Measurements from ENCODE around the gene AWAT1.
"Not testable (repeated sequence)": the region's sequence is repeated elsewhere in the genome, so short reads cannot be mapped to it uniquely, and the experiment has no call there.

AWAT1 gene

DNA sequence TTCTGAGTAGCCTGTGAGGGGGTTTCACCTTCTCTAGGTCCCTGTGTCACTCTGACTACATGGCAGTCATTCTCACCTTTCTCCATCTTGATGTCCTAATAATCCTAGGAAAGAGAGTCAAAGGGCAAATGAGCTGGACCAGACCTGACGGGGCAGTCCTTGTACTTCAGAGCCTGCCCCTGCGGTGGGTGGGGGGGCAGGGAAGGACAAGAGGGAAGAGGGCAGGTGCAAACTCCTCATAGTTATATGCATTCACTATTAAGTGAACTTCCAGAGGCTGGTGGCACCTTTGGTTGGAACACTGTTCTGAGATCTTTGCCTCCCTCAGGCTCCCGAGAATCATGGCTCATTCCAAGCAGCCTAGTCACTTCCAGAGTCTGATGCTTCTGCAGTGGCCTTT is at the start of gene AWAT1:
AWAT1 (plus strand) TSS at position 301 of the 400 bp plus-strand sequence; CDS start at position 342, 41 bp downstream.
- no peak for DNase-seq

DNA sequence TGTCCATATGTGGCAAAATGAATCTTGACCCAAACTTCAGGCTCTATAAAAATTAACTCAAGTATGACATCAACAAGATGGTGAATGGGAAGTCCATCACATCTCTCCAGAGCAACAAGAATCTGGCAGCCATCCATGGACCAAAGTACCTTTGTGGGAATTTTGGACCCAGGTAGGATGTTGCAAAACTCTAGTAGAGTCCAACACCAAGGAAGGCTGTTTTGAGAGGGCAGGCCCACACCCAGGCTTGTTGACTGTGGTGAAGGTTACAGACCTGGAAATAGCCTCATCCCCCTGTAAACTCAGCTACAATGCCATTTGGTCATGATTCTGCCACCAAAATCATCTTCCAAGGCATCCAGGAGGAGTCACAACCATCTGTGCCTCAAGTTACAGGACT is 44.2 kb upstream of the AWAT1 start:
- no peak for DNase-seq

DNA sequence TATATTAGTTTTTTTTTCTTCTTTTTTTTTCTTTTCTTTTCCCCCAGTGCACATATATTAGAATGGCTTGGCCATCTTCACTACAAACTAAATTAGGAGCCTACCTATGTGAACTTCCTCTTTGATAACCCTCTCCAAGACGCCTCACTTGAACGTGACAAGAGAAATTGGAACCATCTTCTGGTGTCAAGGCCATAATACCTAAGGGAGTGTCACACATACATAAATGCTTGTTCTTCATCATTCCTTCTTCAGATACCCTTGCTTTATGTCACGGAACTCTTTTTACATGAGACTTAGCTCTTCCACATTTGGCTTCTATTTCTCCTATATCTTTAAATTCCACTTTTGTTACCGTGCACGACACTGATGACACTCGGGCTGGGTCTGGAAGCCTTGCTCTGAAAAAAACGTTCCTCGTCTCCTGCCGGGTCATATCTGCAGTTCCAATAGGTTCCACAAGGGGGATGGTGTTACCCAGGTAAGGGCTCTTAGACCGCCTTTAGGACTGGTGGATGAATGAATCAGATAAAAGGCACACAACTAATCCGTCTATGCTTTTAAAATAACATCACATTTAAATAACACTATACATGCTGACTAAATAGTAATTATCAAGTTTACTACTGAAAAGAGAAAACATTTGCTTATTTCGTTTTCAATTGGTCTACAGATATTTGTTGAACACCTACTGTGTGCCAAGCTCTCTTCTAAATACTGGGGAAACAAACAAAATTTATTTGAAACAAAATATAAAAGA is 37.3 kb upstream of the AWAT1 start:
- peak in 1 of 2 donors; percentile 0 for DNase-seq

DNA sequence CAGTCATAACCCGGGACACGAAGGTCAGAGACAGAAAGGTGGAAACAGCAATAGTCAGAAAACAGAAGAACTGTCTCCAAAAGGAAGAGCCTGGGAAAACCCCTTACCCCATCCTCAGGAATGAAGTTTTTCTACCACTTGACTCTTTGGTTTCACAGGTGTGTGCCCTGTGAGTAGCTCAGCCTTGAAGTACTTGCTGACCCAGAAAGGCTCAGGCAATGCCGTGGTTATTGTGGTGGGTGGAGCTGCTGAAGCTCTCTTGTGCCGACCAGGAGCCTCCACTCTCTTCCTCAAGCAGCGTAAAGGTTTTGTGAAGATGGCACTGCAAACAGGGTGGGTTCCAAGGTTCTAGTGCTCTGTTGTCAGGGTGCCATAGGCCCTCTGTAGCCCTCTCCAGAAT is 32.7 kb upstream of the AWAT1 start:
- DNase-seq, result no peak

DNA sequence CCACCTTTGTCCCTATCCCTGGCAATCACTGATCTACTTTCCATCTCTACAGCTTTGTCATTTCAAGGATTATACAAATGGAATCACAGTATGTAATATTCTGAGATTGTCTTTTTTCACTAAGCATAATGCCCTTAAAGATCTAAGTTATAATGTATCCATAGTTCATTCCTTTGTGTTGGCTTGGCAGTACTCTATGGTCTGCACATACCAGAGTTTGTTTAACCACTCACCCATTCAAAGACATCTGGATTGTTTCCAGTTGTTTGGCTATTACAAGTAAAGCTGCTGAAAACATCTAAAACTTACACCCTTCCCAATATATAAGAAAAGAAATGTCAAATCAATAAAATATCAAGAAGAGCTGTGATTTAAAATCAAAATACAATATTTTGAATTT is 26.0 kb upstream of the AWAT1 start:
- DNase-seq, result no peak

DNA sequence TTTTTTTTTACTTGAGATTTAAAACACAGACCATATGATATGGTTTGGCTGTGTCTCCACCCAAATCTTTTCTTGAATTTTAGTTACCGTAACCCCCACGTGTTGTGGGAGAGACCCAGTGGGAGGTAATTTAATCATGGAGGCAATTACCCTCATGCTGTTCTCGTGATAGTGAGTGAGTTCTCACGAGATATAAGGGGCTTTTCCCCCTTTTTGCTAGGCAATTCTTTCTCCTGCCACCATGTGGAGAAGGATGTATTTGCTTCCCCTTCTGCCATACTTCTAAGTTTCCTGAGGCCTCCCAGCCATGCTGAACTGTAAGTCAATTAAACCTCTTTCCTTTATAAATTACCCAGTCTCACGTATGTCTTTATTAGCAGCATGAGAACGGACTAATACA is 24.9 kb upstream of the AWAT1 start:
- not testable (repeated sequence) for DNase-seq

DNA sequence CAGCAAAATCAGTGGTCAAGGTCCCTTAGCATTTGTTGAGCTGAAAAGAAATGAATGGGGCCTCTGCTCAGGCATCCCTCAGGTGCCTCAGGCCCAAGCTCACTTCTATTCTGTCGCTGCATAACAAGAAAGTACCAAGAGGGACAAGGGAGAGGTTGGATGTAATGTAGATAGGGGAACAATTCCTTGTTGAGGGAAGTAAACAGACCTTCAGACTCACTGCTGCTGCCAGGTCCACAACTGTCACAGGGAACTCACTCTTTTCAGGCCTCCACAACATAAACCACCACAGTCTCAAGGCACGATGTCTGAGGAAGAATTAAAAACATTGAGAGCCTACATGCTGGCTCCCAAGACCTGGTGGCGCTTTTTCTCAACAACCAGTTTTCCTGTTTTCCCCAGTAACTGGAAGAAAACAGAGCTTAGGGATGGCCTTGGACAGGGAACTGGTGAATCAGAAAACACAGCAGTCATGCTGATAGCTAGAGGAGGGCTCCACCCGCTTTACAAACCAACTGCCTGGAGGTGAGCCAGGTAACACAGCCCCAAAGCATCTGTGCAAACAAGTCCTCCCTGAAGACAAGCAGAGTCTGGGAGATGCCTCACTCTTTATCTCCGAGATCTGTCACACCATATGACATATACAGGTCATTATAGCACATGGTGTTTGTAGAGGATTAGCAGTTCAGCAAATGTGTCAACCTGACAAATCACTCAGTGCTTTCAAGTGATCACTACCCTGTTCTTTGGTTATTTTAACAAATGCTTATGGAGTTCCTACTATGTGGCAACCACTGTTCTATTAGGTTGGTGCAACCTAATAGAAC is 14.3 kb upstream of the AWAT1 start:
- DNase-seq, result no peak

DNA sequence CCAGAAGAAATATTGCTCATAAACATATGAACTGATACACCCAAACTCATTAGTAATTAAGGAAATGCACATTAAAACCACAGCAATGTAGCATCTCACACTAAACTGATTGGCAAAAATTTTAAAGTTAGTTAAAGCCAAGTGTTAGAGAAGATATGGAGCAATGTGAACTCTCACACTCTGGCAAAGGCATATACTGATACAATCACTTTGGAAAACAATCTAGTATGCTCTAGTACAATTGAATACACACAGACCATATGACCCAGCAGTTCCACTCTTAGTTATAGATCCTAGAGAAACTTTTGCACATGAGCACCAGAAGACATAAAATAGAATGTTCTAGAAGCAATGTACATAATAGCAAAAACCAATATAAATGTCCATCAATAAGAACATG is 8.4 kb upstream of the AWAT1 start:
- DNase-seq, result no peak

DNA sequence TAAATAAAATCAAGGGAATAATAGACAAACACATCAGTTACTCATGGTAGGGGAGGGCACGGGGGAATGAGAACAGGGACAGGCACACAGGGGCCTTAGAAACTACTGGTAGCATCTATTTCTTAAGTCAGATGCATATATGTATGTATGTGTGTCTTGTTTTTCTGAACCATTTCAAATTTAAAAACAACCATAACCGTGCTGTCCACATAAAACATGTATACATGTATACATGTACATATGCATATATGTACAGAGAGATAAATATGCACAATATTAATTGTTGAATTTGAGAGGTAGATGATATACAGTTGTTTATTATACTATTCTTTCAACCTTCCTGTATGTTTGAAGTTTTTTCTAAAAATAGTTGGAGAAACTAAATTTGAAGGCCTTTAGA is 7.8 kb upstream of the AWAT1 start:
- DNase-seq, result no peak

DNA sequence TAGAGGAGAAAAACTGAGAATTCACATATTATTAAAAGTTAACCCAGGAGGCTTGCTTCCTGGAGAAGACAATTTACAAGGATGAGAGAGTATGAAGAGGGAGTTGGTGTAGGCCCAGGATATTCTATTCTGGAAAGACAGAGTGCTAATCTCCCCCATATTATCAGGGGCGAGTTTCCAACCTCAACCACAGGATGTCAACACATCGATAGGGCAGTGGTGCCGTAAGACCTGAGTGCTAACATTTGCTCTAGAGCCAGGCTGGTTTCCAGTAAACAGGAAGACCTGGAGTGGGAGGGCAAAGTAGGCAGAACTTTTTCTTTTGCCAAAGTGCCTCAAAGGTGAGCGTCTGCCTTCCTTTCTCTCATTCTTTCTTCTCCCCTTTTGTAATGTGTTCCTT is 2.8 kb upstream of the AWAT1 start:
- DNase-seq, result no peak

DNA sequence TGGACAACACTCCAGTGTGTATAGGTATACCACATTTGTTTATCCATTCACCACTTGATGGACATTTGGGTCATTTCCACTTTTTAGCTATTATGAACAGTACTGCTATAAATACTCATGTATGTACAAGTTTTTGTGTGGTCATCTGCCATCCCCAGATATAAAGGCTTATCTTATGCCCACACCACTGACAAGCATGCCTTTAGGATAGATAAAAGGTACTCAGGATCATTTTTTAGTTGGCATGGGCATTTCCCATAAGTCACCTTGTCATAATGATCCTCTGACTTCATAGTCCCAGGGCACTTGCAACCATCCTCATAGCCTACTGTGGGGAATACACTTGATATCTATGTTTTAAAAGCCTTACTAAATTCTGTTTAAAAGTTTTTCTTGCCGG is 6.3 kb downstream of the AWAT1 start:
- no peak for DNase-seq

DNA sequence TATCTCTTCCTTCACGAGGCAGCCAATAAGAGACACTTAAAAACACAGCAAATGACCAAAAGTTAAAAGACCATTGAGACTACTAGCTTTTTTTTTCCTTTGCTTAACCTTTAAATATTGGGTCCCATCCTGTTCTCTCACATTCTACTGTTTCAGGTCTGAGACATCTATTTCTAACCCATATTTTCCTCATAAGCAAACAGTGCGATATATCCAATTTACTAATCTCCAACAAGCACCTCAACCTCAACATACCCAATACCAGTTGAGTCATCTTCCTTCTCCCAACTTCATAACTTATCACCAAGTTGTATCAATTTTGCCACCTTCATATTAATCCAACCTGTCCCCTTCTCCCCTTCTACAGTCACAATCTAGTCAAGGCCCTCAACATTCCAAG is 7.0 kb downstream of the AWAT1 start:
- DNase-seq, result no peak

DNA sequence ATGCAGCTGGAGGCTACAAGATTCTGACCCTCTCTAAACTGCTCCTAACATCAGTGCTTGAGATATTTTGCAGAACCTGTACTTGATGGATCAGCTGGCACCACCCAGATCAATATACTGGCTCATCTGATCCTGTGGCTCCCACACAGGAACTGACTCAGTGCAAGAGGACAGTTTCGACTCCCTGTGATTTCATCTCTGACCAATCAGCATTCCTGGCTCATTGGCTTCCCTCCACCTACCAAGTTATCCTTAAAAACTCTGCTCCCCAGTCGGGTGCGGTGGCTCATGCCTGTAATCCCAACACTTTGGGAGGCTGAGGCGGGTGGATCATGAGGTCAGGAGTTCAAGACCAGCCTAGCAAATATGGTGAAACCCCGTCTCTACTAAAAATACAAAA is 9.1 kb downstream of the AWAT1 start:
- not testable (repeated sequence) for DNase-seq

DNA sequence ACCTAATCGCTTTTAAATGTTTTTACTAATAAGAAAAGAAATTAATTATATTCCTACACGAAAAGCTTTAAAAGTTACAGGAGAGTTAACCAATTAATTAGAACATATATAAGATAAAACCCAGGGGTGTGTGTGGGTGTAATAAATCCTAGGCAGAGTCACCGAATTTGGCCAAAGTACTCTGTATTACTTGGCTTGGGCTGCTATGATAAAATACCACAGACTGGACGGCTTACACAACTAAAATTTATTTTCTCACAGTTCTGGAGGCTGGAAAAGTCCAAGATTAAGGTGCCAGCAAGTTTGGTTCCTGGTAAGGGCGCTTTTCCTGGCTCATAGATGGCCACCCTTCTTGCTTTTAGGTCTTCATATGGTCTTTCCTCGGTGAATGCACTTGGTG is 10.4 kb downstream of the AWAT1 start:
- no peak for DNase-seq

DNA sequence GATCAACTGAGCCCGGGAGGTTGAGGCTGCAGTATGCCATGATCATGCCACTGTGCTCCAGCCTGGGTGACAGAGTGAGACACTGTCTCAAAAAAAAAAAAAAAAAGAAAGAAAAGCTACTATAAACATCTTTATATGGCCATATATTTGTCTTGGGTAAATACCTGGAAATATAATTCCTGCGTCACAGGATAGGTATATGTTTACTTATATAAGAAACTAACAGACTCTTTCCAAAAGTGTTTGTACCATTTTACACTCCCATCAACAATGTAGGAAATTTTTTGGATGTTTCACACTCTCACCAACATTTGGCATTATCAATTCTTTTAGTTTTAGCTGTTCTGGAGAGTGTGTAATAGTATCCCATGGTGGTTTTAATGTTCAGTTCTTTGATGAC is 12.8 kb downstream of the AWAT1 start:
- no peak for DNase-seq

DNA sequence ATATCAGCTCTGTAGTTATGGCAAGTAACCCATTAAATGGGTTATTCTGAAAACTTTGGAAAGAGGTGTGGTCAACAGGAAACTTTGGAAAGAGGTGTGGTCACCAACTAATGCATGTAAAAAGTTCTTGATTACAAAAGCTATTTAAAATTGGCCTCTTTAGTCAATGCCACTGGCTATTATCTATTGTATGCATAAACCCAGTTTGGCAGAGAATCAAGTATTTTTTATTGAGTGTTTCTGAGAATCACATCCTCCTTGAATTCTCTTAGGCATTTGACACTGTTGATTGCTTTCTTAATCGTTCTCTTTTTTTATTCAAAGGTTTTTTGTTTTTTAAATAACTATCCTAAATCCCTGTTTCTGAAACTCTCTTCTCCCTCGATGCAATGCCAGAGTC is 18.0 kb downstream of the AWAT1 start:
- no peak for DNase-seq

DNA sequence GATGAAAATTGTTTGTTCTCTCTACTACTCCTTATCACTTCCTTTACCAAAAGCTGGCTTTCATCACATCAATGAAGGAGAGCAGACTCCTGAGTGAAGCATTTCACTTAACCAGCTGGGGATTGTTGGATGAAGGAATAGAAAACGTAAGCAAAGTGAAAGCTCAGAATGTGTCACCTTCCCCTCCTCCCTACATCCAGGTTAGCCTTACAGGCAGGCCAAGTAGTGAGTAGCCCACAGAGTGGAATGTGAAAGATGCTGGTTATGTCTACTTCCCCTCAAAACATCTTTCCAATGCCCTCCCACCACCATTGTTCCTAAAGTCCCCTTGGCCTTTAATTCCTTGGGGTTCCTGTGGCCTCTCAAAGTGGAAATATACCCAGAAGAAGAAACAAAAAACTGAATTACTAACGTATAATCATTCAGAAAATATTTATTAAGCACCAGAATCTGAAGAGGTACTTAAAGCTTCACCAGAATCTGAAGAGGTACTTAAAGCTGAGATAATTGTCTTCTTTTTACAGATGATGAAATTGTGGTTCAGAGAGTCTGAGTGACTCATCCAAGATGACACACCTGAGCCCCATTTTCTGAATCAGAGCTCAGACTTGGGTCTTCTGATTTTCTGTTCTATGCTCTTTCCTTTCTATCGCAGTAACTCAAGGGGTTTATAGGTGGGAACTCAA is 19.1 kb downstream of the AWAT1 start:
- no peak for DNase-seq

DNA sequence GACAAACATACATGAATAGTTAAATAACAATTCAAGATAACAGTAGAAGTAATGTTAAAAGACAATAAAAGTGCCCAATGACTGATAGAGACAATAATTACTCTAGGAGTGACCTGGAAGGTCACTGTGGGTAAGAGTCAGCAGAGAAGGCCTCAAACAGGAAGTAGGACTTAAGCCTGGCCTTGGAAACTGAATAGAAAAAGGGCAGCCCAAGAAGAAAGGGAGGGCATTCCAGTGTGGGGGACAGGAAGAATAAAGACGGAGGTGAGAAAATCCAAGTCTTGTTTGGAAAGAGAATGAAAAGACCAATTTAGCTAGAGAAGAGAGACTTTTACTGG is 19.6 kb downstream of the AWAT1 start:
- no peak for DNase-seq

DNA sequence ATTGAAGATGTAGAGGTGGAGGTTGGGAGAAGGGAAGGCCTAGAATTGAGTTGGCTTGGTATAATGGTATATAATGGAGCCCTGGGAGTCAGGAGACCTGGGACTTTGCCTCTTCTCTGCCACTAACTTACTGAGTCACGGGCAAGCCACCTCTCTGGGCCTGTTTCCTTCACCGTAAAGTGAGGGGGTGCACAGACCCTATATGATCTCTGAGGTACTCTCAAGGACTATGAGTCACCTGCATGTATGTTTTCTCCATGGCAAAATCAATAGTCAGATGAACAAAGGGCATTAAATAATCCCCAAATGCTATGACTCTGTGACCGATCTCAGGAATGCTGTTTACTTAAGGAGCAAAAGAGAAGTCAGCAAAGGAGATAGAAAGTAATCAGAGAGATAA is 20.5 kb downstream of the AWAT1 start:
- DNase-seq, result no peak

DNA sequence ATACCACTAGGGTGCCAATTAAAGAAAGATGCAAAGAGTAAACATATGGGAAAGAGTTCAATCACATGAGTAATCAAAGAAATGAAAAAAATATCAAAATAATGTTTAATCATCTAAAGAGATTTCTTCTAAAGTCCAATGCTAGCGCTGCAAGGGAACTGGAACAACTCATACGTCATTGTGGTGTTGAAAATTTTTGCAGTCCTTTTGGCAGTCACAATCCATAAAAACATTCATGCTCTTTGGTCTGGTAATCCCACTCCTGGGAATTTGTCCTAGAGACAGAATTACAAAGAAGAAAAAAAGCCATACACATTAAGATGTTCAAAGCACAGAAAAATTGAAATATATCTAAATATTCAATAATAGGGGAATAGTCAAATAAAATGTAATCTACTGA is 21.0 kb downstream of the AWAT1 start:
- no peak for DNase-seq

DNA sequence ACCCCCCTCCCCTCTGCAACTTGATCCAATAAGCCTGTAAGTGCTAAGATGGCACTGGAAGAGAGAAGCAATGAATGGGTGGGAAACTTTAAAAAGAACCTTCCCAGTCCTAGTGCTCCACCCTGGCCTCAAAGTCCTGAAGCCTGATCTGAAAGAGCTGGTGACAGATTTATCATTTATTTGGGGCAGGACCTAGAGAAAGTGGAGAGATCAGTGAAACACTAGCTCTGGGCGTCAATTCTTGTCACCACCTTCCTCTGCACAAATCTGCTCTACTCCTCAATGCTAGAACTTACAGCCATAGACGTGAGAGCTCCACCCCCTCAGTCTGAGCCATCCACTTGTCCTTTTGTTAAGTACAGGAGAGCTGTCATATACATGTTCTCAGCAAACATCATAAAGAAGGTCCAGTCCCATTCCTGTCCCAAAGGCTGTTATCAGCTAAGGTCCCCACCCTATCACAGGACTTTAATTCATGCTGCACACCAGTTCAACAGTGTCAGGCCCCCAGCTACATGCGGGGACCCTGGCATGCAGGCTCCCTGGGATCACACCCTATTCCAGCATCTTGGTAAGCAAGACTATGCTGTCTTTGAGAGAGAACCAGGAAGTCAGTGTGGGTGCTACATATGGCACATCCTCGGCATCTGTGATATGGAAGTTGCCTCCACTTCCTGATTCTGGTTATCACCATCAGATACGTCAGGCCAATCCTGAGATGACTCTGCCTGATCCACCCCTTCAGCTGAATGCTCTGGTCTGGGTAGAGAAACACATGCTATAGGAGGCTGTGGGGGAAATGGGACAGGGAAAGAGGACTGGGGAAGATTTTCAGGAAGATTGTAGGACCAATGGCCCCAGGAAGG is 23.2 kb downstream of the AWAT1 start:
- DNase-seq, result no peak

DNA sequence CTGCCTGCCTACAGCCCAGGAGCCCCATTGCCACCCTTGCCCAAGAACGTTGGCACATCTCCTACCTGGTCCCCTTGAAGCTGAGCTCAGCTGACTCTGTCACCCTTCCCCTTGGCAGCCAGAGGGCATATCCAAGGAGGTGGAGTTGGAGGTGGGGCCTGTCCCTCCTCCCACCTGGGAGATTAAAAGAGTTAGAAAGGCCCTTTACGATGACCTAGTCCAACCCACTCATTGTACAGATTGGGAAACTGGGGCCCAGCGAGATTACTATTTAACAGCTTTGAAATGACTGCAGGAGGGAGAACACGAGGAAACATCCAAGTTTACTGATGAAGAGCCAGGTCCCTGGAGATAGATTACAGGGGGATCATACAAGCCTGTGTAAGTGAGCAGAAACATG is 25.6 kb downstream of the AWAT1 start, which contains the start of gene P2RY4:
P2RY4 (minus strand) TSS at position 101 of the 400 bp plus-strand sequence. CDS start 580 bp downstream, outside the sequence.
- no peak for DNase-seq

Measured in hippocampal formation (tissue), 2 donors.